Astrocyte of the spinal cord (primary cell): ENCODE data around the gene FLT1.

Source experiments
- DNase-seq: peaks from one replicate; pipeline ENCODE4 v3.0.0; 2011; ENCODE audit warnings: low read depth, low spot score
- H3K4me3 ChIP-seq: 2 replicates; pipeline ENCODE4 v1.5.1; 2011; ENCODE audit warnings: low read depth, mild to moderate bottlenecking, low read length, moderate library complexity
- in situ Hi-C: cut with HindIII; loops from 2 replicates; pipeline ENCODE4 v1.10.0; 2017; ENCODE audit warnings: low sequenced_read_pairs
- TF ChIP-seq, protein P1 (sequence below): IDR thresholded peaks from 2 replicates; pipeline ENCODE4 v1.5.1; 2012; ENCODE audit warnings: low read depth, mild to moderate bottlenecking, low read length, inconsistent platforms

FLT1 gene

GRCh38 chr13:28475916-28476725 is 18.8 kb downstream of the FLT1 start:
- H3K4me3 ChIP-seq, result no peak overlapping the region
- TF ChIP-seq, protein P1, sequence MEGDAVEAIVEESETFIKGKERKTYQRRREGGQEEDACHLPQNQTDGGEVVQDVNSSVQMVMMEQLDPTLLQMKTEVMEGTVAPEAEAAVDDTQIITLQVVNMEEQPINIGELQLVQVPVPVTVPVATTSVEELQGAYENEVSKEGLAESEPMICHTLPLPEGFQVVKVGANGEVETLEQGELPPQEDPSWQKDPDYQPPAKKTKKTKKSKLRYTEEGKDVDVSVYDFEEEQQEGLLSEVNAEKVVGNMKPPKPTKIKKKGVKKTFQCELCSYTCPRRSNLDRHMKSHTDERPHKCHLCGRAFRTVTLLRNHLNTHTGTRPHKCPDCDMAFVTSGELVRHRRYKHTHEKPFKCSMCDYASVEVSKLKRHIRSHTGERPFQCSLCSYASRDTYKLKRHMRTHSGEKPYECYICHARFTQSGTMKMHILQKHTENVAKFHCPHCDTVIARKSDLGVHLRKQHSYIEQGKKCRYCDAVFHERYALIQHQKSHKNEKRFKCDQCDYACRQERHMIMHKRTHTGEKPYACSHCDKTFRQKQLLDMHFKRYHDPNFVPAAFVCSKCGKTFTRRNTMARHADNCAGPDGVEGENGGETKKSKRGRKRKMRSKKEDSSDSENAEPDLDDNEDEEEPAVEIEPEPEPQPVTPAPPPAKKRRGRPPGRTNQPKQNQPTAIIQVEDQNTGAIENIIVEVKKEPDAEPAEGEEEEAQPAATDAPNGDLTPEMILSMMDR, result no peak
- DNase-seq, result peak; percentile 78
- in situ Hi-C loops, result no loop called here

DNA sequence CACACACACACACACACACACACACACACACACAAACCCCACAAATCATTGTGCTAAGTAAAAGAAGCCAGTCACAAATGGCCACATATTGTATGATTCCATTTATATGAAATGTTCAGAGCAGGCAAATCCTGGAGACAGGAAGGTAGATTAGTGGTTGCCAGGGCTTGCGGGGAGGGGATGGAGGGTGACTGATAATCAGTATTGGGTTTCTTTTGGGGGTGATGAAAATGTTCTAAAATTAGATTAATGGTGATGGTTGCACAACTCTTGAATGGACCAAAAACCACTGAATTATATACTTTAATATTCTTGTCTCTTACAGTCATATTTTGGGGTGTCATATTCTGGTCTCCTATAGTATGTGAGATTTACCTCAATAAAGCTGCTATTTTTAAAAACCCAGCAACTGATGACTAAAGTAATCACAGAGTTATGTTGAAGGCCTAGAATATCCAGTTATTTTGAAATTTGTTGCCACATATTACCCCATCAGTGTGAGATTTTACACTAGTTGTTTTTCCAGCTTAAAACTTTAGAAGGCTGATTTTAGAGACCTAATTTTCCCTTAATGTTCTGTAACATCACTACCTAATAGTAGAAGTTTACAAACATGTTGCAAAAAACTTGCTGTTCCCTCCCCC is 20.3 kb downstream of the FLT1 start:
- DNase-seq, result no peak
- in situ Hi-C loops, result no loop called here
- no peak overlapping the region for H3K4me3 ChIP-seq
- TF ChIP-seq, protein P1, result no peak

GRCh38 chr13:28473044-28473443 is 21.9 kb downstream of the FLT1 start:
- no peak overlapping the region for H3K4me3 ChIP-seq
- no peak for DNase-seq
- TF ChIP-seq, protein P1, result no peak
- in situ Hi-C loops, result no loop called here

GRCh38 chr13:28471421-28471820 is 23.5 kb downstream of the FLT1 start:
- in situ Hi-C loops, result no loop called here
- TF ChIP-seq, protein P1, result no peak
- no peak for DNase-seq
- no peak overlapping the region for H3K4me3 ChIP-seq

- no peak for DNase-seq
- in situ Hi-C loops, result no loop called here
- TF ChIP-seq, protein P1, result no peak
- H3K4me3 ChIP-seq, result no peak overlapping the region
Measured at GRCh38 chr13:28470296-28470695, 24.6 kb downstream of the FLT1 start.

DNA sequence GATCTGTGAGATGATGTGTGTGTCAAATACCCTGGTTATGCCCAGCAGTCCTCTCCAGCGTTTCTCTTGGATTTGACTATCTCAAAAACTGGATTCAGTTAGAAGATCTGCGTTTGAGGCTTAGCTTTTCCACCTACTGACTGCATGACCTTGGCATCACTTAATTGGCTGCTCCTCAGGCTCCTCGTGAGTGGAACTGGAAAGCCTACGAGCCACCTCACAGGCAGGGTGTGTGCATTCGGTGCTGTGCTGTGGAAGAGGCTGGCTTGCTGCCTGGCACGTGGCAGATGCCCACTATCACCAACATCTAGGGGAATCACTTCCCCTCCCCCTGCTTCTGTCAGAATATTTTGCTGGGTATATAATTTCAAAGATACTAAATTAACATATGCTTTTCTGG is 25.6 kb downstream of the FLT1 start:
- in situ Hi-C loops, result no loop called here
- TF ChIP-seq, protein P1, result no peak
- DNase-seq, result no peak
- no peak overlapping the region for H3K4me3 ChIP-seq
